GM10266 (cell line): ENCODE measurements around the gene ADAM11.
"Not testable (repeated sequence)": the region's sequence is repeated elsewhere in the genome, so short reads cannot be mapped to it uniquely, and the experiment has no call there.

ENCODE experiments used
- DNase-seq: peaks from one replicate; pipeline ENCODE4 v3.0.0; 2012; ENCODE audit errors: extremely low spot score
- TF ChIP-seq, protein P1 (sequence below): IDR thresholded peaks from 2 replicates; pipeline ENCODE4 v1.5.1; 2012; ENCODE audit warnings: mild to moderate bottlenecking, low read depth; ENCODE audit not compliant: control insufficient read depth, insufficient read depth; ENCODE audit errors: missing control alignments

The ADAM11 gene

DNA sequence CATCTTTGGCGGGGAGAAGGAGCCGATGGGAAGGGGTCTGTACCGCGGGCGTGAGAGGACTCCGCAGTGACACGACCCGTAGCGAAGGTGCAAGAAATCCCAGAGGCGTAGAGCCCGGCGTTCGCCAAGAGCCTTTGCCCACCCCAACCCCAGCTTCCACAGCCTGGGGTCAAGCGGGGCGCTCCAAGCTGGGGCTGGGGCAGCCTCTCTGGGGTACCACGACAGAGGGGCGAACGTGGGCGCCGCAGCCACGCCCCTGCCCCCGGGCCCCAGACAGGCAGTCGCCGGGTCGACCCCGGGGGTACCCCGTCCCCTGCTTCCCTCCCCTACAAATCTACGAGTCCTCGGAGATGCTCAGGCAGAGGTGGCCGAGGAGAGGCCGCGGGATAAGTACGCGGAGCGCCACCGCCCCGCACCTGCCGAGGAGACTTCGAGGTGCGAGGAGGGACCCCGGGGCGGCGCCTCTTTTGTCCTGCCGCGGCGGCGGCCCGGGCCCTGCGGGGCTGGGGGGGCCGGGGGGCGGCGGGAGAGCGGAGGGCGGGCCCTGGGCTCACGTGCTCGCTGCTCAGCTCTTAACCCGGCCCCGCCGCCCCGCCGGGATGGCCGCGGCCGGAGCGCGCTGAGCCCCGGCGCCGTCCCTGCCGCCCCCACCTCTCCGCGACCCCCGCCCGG lies at the start of gene ADAM11:
Gene ADAM11 (plus strand): TSS at position 575 of the 672 bp plus-strand sequence. CDS start 212 bp downstream, outside the sequence.
- TF ChIP-seq, protein P1, sequence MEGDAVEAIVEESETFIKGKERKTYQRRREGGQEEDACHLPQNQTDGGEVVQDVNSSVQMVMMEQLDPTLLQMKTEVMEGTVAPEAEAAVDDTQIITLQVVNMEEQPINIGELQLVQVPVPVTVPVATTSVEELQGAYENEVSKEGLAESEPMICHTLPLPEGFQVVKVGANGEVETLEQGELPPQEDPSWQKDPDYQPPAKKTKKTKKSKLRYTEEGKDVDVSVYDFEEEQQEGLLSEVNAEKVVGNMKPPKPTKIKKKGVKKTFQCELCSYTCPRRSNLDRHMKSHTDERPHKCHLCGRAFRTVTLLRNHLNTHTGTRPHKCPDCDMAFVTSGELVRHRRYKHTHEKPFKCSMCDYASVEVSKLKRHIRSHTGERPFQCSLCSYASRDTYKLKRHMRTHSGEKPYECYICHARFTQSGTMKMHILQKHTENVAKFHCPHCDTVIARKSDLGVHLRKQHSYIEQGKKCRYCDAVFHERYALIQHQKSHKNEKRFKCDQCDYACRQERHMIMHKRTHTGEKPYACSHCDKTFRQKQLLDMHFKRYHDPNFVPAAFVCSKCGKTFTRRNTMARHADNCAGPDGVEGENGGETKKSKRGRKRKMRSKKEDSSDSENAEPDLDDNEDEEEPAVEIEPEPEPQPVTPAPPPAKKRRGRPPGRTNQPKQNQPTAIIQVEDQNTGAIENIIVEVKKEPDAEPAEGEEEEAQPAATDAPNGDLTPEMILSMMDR, result no peak
- DNase-seq, result peak; percentile 68

GRCh38 chr17:44719444-44719843 lies 39.3 kb upstream of the ADAM11 start:
- DNase-seq, result no peak
- TF ChIP-seq, protein P1, result no peak

- TF ChIP-seq, protein P1, result no peak
- no peak for DNase-seq
Observed at GRCh38 chr17:44722254-44722653, 36.5 kb upstream of the ADAM11 start.

GRCh38 chr17:44726121-44726520 lies 32.7 kb upstream of the ADAM11 start:
- DNase-seq, result not testable (repeated sequence)

DNA sequence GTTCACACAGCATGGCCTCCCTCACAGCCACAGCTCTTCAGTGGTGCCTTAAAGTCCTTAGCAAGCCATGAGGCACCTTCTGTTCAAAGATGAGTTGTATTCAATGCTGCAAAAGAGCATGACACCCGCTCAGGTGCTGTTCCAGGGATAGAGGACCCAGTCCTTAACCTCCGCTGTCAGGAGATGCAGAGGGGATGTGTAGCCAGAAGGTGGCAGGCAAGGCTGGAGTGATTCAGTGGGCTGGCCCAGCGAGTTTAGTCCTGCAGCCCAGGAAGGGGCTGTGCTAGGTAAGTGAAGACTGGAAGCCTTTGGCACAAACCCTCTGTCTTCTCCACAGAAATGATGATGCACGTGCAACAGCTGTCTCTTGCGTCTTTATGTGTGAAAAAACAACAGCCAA lies 25.0 kb upstream of the ADAM11 start:
- TF ChIP-seq, protein P1, result peak; percentile 27

GRCh38 chr17:44734272-44734671 lies 24.5 kb upstream of the ADAM11 start:
- no peak for DNase-seq
- TF ChIP-seq, protein P1, result no peak

More for the DNA sequence above, 25.0 kb upstream of the ADAM11 start:
- no peak for DNase-seq

GRCh38 chr17:44736551-44737240 lies 22.1 kb upstream of the ADAM11 start:
- DNase-seq, result no peak
- TF ChIP-seq, protein P1, result no peak
